HK-2 (cell line): ENCODE measurements around the gene GRIA3.

Experiments
- DNase-seq: peaks from one replicate; pipeline ENCODE4 v3.0.0-alpha.2; 2018; ENCODE audit not compliant: unreplicated experiment

The GRIA3 gene

GRCh38 chrX:123193101-123193500 lies 9.0 kb downstream of the GRIA3 start:
- DNase-seq, result no peak

- no peak for DNase-seq
Observed at GRCh38 chrX:123199338-123199737, 15.3 kb downstream of the GRIA3 start.

- no peak for DNase-seq
Observed at GRCh38 chrX:123201720-123202119, 17.6 kb downstream of the GRIA3 start.

GRCh38 chrX:123202523-123202922 lies 18.4 kb downstream of the GRIA3 start:
- no peak for DNase-seq

- DNase-seq, result no peak
Observed at GRCh38 chrX:123203772-123204171, 19.7 kb downstream of the GRIA3 start.

- DNase-seq, result no peak
Observed at GRCh38 chrX:123206176-123206575, 22.1 kb downstream of the GRIA3 start.

- DNase-seq, result no peak
Observed at GRCh38 chrX:123210252-123210651, 26.2 kb downstream of the GRIA3 start.

GRCh38 chrX:123215397-123216089 lies 31.5 kb downstream of the GRIA3 start:
- no peak for DNase-seq

- DNase-seq, result no peak
Observed at GRCh38 chrX:123217077-123217476, 33.0 kb downstream of the GRIA3 start.

GRCh38 chrX:123217728-123218127 lies 33.6 kb downstream of the GRIA3 start:
- no peak for DNase-seq

GRCh38 chrX:123219916-123220315 lies 35.8 kb downstream of the GRIA3 start:
- no peak for DNase-seq

- no peak for DNase-seq
Observed at GRCh38 chrX:123222920-123223319, 38.8 kb downstream of the GRIA3 start.

GRCh38 chrX:123223409-123223808 lies 39.3 kb downstream of the GRIA3 start:
- DNase-seq, result no peak

GRCh38 chrX:123223859-123224258 lies 39.8 kb downstream of the GRIA3 start:
- DNase-seq, result no peak

- no peak for DNase-seq
Observed at GRCh38 chrX:123230798-123231197, 46.7 kb downstream of the GRIA3 start.

GRCh38 chrX:123236859-123237258 lies 52.8 kb downstream of the GRIA3 start:
- DNase-seq, result no peak

- DNase-seq, result no peak
Observed at GRCh38 chrX:123237271-123237670, 53.2 kb downstream of the GRIA3 start.

- DNase-seq, result no peak
Observed at GRCh38 chrX:123254457-123254856, 70.4 kb downstream of the GRIA3 start.

GRCh38 chrX:123256378-123256777 lies 72.3 kb downstream of the GRIA3 start:
- DNase-seq, result no peak

GRCh38 chrX:123260920-123261418 lies 76.9 kb downstream of the GRIA3 start:
- DNase-seq, result no peak

- DNase-seq, result no peak
Observed at GRCh38 chrX:123263270-123263669, 79.2 kb downstream of the GRIA3 start.

- DNase-seq, result no peak
Observed at GRCh38 chrX:123263747-123264146, 79.7 kb downstream of the GRIA3 start.

- no peak for DNase-seq
Observed at GRCh38 chrX:123267220-123267619, 83.1 kb downstream of the GRIA3 start.

- DNase-seq, result no peak
Observed at GRCh38 chrX:123271902-123272301, 87.8 kb downstream of the GRIA3 start.
